HG02852 (cell line): ENCODE measurements around the gene GRIK4.

Experiments used
- ATAC-seq: cut with Tn5 transposase; IDR thresholded peaks from one replicate; pipeline ENCODE4 v1.9.1; 2021; ENCODE audit warnings: mild to moderate bottlenecking, moderate library complexity; ENCODE audit not compliant: unreplicated experiment

The GRIK4 gene

DNA sequence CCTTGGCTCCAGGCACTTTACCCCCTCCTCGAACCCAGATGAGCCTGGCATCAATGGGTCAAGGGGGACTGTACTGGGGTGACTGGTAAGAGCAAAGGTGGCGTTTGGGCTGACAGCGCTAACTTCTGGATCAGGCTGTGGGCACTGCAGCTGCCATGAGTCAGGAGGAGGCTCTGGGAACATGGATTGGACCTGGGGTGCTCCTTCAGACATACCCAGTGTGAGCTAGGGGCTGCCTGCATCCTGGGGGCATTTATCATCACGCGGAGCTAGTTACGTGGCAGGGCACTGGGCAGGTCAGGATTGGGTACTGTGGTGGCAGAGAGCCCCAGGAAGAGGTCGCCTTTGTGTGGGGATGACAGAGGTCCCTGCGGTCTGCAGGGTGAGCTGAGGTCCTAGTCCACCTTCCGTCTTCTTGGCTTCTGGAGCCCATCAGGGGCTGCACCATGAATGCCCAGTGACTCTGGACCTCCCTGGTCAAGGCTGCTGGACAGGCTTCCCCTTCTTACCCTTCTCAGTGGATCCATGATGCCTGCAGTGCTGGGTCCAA, 13.1 kb downstream of the GRIK4 start:
- ATAC-seq, result no peak

DNA sequence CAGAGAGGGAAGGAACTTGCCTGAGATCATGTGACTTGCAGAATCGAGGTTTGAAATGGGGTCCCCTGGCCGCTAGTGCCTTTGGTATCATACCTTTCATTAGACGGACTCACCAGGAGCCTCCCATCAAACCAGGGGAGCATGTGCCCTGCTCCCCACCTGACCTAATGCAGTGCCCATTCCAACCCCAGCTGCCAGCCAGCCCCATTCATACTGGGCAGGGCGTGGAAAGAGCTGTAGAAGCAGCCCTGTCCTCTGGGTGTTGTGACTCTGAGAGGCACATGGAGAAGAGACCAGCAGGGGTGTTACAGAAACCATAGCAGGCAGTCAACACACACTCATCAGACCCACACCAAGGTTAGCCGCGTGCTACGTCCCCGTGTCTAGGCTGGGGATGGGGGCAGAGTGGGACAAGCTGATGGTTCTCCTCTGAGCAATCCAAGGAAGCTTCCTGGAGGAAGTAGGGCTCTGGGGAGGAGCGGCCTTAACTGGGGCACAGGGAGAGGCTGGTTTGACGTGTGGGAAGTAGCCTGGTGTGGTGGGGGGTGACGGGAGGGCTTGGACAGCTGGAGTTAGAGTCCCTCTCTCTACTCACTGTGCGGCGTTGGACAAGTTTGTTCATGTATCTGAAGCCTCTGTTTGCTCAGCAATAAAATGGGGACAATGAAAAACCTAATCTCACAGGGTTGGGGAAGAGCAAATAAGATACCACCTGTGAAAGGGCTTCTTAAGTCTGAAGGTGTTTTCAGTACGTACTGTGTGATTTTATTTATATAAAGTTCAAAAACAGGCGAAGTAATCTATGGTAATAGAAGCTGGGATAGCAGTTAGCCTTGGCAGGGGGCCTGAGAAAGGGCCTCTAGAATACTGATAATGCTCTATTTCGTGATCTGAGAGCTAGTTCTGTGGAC, 14.0 kb downstream of the GRIK4 start:
- no peak for ATAC-seq

DNA sequence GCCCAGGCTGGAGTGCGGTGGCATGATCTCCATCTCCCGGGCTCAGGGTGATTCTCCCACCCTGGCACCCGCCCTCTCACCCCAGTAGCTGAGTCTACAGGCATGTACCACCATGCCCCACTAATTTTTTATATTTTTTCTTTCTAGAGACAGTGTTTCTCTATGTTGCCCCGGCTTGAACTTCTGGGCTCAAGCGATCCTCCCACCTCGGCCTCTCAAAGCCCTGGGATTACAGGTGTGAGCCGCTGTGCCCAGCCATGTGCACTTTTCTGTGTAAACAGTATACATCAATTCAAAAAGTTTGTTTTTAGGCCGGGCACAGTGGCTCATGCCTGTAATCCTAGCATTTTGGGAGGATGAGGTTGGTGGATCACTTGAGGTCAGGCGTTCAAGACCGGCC, 14.7 kb downstream of the GRIK4 start:
- no peak for ATAC-seq

DNA sequence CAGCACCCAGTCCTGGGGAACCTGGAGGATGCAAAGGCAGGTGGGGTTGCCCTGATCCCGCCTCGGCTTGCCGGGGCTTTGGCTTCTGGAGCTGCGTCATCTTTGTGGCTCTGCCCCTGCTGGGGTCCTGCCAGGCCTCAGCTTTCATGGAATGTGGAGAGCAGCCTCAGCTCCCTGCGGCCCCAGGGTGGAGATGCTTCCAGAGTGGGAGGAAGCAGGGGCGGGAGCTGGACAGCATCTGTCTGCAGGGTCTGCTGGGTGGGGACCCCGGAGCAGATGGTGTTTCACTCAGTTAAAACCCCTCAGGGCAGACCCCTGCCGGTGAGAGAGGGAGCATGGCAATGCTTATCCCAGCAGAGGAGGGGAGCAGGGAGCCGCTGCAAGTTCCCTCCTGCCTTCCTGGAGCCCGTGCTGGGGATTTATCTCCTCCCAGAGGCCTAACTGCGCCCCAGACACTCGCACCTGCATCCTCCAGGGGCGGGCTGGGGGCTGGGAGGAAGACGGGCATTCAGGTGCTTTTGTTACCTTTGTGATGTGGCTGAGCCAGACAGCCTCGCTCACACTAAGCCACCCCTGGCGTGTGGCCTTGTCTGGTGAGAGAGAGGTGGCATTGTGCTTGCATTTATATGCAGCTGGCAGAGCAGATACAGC, 15.7 kb downstream of the GRIK4 start:
- ATAC-seq, result no peak

DNA sequence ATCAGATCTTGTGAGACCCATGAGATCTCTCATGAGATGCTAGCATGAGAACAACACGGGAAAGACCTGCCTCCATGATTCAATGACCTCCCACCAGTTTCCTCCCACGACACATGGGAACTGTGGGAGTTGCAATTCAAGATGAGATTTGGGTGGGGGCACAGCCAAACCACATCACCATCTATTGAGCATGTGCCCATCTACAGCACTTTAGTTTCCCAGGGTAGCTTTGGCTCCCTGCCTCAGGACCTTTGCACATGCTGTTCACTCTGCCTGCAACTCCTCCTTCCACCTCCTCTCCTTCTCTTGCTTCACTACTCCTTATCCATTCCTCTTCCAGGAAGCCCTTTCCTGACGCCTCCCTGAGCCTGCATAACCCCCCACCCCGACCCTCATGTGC, 17.2 kb downstream of the GRIK4 start:
- no peak for ATAC-seq

DNA sequence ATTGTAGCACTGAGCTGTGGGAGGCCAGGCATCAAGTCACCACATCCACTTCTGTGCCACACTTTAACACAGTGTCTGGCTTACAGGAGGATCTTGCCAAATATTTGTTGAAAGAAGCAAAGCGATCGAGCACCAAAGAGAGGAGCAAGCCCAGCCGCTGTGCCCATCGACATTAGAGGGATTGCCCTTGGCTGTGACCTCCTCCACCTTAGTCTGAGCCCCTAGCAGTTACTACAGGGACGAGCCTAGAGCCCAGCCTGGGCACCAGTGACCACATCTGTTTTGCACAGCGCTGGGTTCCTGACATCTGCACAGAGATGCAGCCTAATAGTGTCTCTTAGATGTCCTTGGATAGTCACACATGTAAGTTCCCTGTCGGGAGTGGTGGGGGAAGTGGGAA, 17.7 kb downstream of the GRIK4 start:
- no peak for ATAC-seq

DNA sequence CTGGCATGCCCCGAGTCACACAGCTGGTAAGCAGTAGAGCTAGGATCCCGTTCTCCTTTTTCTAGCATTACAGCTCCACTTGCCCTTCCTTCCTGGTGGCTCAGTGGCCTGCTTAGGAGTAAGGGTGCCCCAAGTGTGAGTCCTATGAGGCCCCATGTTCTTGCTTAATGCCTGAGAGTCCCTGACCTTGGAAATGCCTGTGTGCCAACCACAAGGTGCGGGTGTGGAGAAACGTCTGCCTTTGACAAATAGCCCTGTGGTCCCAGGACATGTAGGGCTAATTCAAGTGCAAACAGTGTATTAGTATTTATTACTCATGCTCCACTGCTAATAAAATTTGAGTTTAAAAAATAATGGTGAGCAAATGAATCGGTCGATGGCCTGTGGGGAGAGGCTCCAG, 18.4 kb downstream of the GRIK4 start:
- ATAC-seq, result no peak

DNA sequence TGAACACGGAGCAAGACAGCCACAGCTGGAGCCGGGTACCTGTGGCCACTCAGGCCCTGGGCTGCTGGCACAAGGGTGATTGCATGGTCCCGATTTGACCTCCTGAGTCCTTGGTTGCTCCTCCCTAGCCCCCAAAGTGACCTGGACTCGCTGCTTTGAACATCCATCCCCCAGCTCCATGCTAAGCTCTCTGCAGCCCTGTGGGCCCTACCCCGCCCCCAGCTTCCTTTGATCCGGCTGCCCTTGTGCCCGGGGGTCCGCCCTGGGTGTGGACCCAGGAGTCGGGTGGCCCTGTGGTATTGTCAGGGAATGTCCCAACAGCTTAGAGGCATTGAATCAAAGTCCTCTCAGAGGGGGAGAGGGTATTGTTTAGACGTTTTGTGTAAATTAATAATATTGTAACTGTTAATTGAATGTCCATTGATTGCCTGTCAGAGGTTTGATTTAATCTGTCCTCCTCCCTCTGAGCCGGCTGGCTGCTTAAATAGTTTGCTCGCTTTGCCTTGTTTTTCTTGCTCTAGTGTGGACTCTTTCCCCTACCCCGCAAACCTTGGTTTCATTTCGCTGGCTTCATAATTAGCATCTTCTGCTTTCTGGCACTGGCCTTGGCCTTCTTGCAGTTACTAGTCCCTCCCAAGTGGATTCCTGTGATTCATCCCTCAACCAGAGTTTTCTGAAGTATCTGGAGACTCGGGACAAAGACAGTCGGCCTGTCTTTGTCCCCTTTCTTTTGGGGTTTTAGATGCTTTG, 20.7 kb downstream of the GRIK4 start:
- no peak for ATAC-seq

DNA sequence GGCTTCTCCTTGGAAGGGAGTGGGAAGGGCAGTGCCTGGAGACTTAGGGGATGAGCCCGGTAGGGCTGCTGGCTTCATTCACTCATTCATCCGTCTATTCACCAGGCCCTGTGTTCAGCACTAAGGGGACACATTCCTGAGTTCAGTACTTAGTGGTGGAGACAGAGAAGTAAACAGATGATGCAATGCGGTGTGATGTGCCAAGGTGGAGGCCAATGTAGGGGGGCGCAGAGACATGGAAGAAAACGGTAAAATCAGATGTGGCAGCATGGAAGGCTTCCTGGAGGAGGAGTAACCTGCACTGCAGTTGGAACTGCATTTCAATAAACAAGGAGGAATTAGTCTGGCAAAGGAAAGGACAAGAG, 21.3 kb downstream of the GRIK4 start:
- no peak for ATAC-seq

DNA sequence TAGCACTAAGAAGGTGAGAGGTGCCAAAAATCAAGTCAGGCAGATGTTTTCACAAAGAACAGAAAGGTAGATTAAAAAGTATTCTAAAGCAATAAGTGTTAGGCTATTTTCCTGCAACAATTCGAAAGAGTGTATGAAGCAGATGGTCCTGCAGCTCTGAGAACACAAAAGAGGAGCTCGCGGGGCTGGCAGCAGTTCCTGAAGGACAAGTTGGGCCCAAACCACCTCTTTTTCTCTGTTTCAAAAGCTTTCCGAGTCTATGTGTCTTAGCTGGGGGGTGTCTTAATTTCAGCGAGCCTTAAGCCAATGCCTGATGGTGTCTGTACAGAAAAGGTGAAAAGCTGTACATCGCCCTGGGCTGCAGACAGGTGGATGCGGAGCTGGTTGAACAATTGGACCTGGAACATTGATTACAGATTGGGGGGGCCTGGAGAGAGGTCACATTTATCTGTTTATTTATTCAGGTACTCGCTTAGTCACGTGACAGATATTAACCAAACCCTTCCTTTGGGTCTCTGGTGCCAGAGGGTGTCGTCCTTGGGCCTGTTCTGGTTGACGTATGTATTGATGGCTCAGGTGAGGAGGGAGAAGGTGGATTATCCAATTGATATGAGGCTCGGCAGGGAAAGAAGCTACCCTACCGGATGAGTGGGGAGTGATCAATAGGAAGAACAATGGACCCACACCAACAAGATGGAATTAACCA, 24.7 kb downstream of the GRIK4 start:
- no peak for ATAC-seq

DNA sequence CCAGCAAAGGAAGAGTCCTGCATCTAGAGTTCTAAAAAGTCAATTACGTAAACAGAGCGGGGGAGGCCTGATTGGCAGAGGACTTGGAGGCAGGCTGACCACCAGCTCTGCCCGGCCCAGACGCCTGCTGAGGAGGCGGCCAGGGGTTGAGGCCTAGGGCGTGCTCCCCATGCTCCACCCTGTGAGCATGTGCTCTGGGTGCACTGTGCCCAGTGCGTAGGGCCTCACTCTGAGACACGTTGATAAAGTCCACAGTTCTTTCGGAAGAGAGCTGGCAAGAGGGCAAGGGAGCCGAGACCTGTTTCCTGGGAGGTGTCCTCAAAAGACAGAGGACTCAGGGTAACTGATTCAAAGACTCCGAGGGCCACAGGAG, 25.2 kb downstream of the GRIK4 start:
- no peak for ATAC-seq

DNA sequence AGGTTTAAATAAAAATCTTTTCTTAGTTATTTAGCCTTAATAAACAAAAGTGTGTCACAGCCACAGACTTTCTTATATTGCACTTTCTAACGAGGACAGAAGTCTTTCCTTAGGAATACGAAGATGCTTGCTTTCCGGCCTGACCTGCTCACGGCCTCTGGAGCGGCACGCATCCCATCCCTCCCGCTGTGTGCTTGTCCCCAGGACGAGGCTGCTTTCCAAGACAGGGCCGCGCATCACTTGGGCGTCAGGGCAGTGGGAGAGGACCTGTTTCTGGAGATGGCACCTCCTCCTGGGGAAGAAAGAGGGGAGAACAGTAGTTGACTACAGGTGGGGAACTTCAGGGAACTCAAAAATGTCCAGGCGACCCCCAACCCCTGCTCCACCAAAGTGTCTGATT, 26.4 kb downstream of the GRIK4 start:
- no peak for ATAC-seq

DNA sequence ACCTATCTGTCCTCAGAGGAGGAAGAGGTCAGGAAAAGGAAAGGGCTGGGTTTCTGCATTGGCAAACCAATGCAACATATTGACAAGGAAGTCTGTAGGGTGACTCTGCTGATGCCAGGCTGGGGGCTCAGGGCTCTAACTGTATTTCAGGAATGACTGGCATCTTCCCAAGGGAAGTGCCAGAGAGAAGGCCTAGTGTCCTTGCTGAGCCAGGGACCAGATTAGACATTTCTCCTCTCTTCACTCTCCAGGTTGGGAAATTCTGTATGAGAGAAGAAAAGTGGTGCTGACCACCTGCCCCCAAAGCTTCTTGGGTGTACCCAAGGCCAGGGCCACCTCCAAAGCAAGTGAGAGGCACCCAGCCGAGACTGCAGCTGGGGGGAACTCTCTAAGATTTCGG, 27.2 kb downstream of the GRIK4 start:
- ATAC-seq, result no peak

DNA sequence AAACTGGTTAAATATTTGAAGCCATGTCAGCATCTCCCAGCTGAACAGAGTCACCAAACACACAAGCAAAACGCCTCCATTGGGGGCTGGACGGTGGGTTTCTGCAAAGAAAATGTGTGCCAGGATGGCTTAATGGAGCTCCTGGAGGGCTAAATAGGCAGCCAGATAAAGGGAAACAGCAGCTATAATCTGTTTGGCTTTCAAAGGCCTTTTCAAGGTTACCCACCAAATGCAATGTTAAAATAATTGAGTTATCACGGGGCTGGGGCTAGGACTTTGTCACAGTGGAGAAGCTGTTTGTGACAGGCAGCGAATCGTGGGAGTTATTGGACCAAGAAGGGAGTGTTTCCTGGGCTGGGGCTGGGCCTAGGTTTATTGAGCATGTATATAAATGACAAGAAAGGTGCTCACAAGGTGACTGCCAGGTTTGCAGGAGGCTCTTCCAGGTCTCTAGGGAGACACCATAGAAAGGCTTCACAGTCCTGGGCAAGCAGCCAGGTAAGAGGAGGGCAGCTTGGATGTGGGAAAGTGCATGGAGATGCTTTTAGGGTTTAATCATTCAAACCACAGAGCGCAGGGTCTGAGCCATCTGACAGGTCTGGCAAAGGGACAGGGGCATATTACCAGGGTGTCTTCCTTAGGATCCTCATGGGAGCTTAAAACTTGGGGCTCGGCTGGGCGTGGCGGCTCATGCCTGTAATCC, 28.3 kb downstream of the GRIK4 start:
- ATAC-seq, result no peak

DNA sequence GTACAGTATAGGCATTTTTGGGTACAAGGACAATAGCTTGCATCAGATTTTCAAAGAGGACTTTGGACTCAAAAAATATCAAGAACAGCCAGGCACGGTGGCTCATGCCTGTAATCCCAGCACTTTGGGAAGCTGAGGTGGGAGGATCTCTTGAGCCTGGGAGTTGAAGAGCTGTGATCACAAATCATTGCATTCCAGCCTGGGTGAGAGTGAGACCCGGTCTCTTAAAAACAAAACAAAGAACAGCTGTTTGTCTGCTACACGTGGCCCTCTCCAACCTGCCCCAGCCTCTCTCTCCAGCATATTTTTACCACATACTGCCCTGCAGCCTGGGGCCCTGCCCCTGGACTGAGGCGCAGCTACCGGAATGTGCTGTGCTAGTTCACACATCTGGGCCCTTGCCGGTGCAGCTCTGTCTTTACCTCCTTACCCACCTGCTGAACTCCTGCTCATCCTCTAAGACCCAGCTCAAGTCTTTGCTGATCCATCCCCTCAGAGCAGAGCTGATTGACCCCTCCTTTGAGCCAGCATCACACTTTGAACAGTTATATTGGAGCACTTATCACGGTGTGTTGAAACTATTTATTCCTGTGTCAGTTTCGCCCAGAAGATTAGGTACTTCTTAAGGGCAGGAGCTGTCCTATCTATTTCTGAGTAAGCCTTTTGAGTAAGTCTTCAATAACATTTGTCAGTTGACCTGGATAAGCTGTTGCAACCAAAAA, 29.4 kb downstream of the GRIK4 start:
- ATAC-seq, result no peak

DNA sequence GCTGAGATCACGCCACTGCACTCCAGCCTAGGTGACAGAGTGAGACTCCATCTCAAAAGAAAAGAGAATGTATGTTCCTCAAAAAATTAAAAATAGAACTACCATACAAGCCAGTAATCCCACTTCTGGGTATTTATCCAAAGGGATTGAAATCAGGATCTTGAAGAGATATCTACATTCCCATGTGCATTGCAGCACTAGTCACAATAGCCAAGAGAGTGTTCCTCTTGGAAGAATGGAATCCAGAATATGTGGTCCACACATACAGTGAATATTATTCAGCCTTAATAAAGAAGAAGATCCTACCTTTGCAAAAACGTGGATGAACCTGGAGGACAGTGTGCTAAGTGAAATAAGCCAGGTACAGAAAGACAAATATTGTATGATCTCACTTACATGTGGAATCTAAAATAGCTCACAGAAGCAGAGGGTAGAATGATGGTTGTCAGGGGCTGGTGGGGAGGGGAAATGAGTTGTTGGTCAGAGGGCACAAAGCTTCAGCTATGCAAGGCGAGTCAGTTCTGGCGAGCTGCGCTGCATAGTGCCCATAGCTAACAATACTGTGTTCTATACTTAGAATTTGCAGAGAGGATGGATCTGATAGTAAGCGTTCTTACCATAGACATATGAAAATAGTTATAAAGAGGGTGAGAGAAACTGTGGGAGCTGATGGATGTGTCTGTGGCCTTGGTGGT, 32.1 kb downstream of the GRIK4 start:
- ATAC-seq, result no peak

DNA sequence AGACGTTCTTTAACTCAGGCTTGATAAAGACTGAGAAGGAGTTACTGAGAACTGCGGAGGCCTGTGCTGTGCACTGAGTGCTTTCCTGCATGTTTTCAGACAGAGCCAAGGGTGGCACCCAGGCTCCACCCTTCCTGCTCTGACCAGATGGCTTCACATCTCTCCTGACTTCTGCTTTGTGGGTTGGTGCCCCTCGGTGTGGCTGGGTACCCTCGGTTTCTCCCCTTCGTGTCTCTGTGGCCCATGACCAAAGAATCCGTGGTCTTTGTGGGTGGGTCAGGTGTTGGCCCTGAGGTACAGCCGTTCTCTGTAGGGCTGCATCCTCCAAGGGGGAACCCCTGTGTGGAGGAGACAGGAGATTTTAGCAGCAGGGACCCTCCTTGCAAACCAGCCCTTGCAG, 34.3 kb downstream of the GRIK4 start:
- no peak for ATAC-seq

DNA sequence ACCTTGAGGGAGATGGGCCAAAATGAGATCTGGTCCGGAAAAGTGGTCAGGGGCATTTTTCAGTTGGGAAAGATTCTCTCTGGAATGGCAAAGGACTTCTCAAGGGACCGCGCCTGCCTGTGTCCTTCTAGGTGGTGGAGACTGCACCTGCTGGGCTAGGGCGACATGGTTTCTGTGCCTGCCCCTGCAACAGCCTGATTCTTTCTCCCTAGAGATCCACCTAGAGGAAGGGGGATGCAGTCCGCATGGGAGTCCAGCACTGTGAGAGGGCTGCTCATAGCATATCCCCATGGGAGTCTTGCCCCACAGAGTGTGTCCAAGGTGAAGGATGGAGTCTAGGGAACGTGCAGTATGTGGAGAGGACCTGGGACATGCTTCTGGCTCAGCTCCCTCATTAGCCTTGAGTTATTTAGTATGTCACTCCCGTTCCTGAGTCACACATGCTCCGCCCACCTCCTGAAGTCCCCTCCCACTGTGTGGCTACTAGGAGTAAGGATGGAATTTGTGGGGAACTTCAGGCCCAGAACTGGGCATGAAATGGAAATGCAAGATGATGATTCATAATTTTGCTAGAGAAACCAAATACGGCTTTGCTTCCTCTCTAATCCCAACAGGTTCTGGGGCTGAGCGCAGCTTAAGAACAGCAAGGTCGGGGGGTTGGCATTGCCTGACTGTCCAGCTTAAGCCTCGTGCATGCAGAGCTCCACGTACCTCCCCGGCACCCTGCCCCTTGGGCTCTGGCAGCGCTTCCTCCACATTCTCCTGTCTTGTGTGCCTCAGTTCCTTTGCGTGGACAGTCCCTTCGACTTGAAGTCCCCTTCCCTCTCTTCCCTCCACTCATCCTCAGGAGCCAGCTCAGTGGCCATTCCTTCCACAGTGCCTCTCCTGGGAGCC, 35.0 kb downstream of the GRIK4 start:
- no peak for ATAC-seq
